Glutamatergic neuron (in vitro differentiated cells): ENCODE results near the gene GC. TPM values are rescaled to one million over a fixed set of nuclear protein-coding genes. Genes with fewer than 3 reads are reported as not detected.
"Not testable (repeated sequence)": the region's sequence is repeated elsewhere in the genome, so short reads cannot be mapped to it uniquely, and the experiment has no call there.

Experiments
- DNase-seq: peaks from one replicate; pipeline ENCODE4 v3.0.0; 2022
- H3K27ac Mint-ChIP-seq: one replicate; pipeline ENCODE4 v1.8.0; 2020; ENCODE audit warnings: mild to moderate bottlenecking, mixed read lengths, inconsistent platforms; ENCODE audit not compliant: unreplicated experiment
- H3K27me3 Mint-ChIP-seq: one replicate; pipeline ENCODE4 v1.8.0; 2020; ENCODE audit warnings: mild to moderate bottlenecking, moderate library complexity, mixed read lengths, inconsistent platforms; ENCODE audit not compliant: unreplicated experiment
- H3K36me3 Mint-ChIP-seq: one replicate; pipeline ENCODE4 v1.8.0; 2020; ENCODE audit warnings: mild to moderate bottlenecking, mixed read lengths, inconsistent platforms; ENCODE audit not compliant: unreplicated experiment
- H3K4me1 Mint-ChIP-seq: one replicate; pipeline ENCODE4 v1.8.0; 2020; ENCODE audit warnings: mild to moderate bottlenecking, low read depth, mixed read lengths, inconsistent platforms; ENCODE audit not compliant: unreplicated experiment
- H3K4me3 Mint-ChIP-seq: one replicate; pipeline ENCODE4 v1.8.0; 2020; ENCODE audit warnings: mild to moderate bottlenecking, mixed read lengths, inconsistent platforms; ENCODE audit not compliant: unreplicated experiment
- H3K9me3 Mint-ChIP-seq: one replicate; pipeline ENCODE4 v1.8.0; 2020; ENCODE audit warnings: mild to moderate bottlenecking, moderate library complexity, mixed read lengths, inconsistent platforms; ENCODE audit not compliant: unreplicated experiment
- total RNA-seq: library from RNA; stranded (reverse); fragmentation: NEBNext Ultra II Directional; extraction: Animal tissue kit (Norgen Biotek cat#: 25700); gene quantifications from one replicate; pipeline ENCODE4 v1.2.1, GENCODE V29; 2021; ENCODE audit not compliant: unreplicated experiment
- TF ChIP-seq, protein P1 (sequence below): fragments of 200-600 bp; sonication (generic); IDR thresholded peaks from one replicate; pipeline ENCODE4 v1.5.0; 2021; ENCODE audit not compliant: partially characterized antibody, unreplicated experiment

The GC gene
- total RNA-seq, 1 donor from 2014 or later: not detected

DNA sequence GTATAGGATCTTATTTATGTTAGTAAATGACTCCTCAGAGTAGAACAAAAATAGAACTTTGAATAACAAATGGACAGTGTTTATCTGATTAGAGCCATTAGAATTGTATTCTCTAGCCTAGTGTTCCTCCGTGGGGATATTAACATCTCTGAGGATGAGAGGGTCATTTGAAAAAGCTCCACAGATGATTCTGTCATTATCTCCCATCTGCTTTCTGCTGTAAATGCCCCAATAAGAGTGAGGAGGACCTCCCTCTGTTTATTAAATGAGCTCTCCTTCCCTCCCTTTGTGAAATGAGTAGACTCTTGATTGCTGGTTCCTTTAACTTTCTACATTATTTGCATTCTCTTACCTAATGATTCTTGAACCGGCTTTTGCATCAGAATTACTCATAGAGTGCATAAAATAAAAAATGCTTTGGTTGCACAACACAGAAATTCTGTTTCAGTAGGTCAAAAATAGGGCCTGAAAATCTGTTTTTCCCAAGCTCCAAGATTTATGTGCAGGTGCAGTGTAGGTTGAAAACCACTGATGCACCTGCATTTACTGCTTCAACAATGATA is 18.0 kb downstream of the GC start:
- no peak overlapping the region for H3K4me3 Mint-ChIP-seq
- H3K9me3 Mint-ChIP-seq: peaks cover 2% of the 10 kb centered on the region
- DNase-seq: no peak
- TF ChIP-seq, protein P1, sequence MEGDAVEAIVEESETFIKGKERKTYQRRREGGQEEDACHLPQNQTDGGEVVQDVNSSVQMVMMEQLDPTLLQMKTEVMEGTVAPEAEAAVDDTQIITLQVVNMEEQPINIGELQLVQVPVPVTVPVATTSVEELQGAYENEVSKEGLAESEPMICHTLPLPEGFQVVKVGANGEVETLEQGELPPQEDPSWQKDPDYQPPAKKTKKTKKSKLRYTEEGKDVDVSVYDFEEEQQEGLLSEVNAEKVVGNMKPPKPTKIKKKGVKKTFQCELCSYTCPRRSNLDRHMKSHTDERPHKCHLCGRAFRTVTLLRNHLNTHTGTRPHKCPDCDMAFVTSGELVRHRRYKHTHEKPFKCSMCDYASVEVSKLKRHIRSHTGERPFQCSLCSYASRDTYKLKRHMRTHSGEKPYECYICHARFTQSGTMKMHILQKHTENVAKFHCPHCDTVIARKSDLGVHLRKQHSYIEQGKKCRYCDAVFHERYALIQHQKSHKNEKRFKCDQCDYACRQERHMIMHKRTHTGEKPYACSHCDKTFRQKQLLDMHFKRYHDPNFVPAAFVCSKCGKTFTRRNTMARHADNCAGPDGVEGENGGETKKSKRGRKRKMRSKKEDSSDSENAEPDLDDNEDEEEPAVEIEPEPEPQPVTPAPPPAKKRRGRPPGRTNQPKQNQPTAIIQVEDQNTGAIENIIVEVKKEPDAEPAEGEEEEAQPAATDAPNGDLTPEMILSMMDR: no peak
- H3K27ac Mint-ChIP-seq: no peak overlapping the region
- H3K36me3 Mint-ChIP-seq: peaks cover 4% of the 10 kb centered on the region
- no peaks in the 10 kb centered on the region for H3K27me3 Mint-ChIP-seq
- H3K4me1 Mint-ChIP-seq: no peaks in the 10 kb centered on the region

GRCh38 chr4:71765350-71765749 is 18.5 kb downstream of the GC start:
- H3K9me3 Mint-ChIP-seq: peaks cover 2% of the 10 kb centered on the region
- no peaks in the 10 kb centered on the region for H3K4me1 Mint-ChIP-seq
- H3K4me3 Mint-ChIP-seq: no peak overlapping the region
- H3K27me3 Mint-ChIP-seq: no peaks in the 10 kb centered on the region
- TF ChIP-seq, protein P1: no peak
- no peak overlapping the region for H3K27ac Mint-ChIP-seq
- peaks cover 7% of the 10 kb centered on the region for H3K36me3 Mint-ChIP-seq
- DNase-seq: no peak

DNA sequence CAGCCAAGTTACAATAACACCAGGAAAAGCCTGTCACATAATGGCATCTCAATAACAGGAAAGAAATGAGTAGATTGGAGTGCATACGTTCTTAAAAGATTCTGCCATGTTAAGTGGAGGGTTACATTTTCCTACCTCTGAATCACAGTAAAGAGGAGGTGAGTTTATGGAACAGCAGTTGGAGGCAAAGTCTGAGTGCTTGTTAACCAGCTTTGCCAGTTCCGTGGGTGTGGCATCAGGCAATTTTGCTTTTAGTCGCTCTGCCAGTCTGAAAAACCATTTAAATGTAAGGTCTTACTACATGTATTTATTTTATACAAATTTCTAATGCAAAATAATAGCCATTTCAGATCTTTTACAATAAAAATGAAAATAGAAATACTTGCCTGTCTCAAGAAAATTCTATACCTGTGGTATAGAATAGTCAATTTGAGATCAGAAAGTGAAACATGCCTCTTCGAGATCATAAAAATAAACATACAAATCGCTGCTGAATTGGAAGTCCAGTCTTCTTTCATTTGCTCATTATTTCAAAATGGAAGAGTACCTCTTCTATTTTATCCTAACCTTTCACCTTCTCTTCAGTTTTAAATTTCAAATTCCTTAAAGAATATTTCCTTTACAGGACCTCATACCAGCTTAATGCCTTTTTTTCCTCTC is 31.4 kb downstream of the GC start:
- TF ChIP-seq, protein P1: no peak
- H3K27me3 Mint-ChIP-seq: no peaks in the 10 kb centered on the region
- H3K36me3 Mint-ChIP-seq: no peaks in the 10 kb centered on the region
- H3K9me3 Mint-ChIP-seq: no peaks in the 10 kb centered on the region
- H3K4me1 Mint-ChIP-seq: no peaks in the 10 kb centered on the region
- H3K27ac Mint-ChIP-seq: no peak overlapping the region
- no peak overlapping the region for H3K4me3 Mint-ChIP-seq
- no peak for DNase-seq

DNA sequence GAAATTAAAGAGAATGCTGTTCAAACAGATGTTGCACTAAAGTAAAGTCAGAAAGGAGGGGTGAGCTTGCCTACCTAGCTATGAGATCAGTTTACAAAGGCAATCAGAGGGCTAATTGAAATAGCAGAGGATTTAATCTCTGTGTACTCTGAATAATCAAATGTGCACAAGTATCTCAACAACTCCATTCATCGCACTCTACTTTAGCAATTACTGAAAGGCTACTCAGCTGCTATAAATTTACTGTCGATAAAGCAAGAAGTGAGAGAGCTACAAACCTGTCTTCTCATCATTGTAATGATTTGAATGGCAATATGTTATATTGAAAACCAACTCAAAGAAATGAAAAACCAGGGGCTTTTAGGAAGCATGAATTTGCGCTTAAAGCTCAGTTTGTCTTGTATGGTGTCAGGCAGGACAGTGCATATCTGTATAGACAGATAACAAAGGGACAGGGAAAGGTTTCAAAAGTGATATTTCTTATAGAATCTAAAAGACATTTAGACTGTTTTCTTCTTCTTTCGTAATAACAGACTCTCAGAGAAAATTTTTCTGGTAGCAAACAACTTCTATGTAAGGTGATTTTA is 34.8 kb downstream of the GC start:
- TF ChIP-seq, protein P1: no peak
- no peaks in the 10 kb centered on the region for H3K4me1 Mint-ChIP-seq
- H3K9me3 Mint-ChIP-seq: no peaks in the 10 kb centered on the region
- H3K27ac Mint-ChIP-seq: no peak overlapping the region
- no peaks in the 10 kb centered on the region for H3K36me3 Mint-ChIP-seq
- no peak for DNase-seq
- H3K27me3 Mint-ChIP-seq: no peaks in the 10 kb centered on the region
- no peak overlapping the region for H3K4me3 Mint-ChIP-seq

GRCh38 chr4:71746379-71746778 is 37.5 kb downstream of the GC start:
- no peak overlapping the region for H3K27ac Mint-ChIP-seq
- no peaks in the 10 kb centered on the region for H3K27me3 Mint-ChIP-seq
- no peak for DNase-seq
- H3K36me3 Mint-ChIP-seq: no peaks in the 10 kb centered on the region
- no peaks in the 10 kb centered on the region for H3K4me1 Mint-ChIP-seq
- TF ChIP-seq, protein P1: no peak
- H3K9me3 Mint-ChIP-seq: no peaks in the 10 kb centered on the region
- no peak overlapping the region for H3K4me3 Mint-ChIP-seq

DNA sequence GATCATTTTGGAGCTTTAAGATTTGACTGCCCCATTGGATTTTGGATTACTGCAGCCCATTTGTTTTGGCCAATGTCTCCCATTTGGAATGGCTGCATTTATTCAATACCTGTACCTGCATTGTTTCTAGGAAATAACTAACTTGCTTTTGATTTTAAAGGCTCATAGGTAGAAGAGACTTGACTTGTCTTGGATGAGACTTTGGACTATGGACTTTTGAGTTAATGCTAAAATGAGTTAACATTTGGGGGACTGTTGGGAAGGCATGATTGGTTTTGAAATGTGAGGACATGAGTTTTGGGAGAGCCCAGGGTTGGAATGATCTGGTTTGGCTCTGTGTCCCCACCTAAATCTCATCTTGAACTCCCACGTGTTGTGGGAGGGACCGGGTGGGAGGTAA is 45.1 kb downstream of the GC start:
- not testable (repeated sequence) for H3K4me3 Mint-ChIP-seq, H3K27me3 Mint-ChIP-seq, H3K4me1 Mint-ChIP-seq, H3K27ac Mint-ChIP-seq, H3K9me3 Mint-ChIP-seq, DNase-seq, H3K36me3 Mint-ChIP-seq
